Erythroblast (primary cell): ENCODE data around the gene ITGB1BP2.

Experiments
- GATA1 ChIP-seq: IDR thresholded peaks from 2 replicates; pipeline ENCODE4 v1.6.1; 2011; ENCODE audit warnings: low read depth, mild to moderate bottlenecking, control low read depth, low read length, moderate library complexity
- POLR2A ChIP-seq: IDR thresholded peaks from 2 replicates; pipeline ENCODE4 v1.6.1; 2011; ENCODE audit warnings: mild to moderate bottlenecking, low read length

DNA sequence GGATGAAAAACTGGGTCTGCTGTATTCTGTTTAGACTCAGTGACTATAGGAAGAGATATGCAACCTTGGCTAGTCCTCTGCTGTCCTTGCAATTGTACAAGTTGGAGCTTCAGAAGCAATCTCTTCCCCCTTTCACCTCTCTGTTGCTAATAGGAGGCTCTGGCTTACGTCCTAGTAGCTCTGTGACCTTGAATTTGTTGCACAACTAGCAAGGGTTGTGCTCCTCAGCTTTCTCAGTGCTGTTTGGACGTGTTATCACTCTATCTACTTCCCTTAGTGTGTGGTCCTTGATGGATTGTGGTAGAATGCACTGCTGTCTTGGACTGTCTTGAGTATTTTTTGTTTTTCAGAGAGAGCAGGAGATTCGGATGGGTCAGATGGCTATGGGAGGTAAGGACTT is 3.4 kb upstream of the ITGB1BP2 start:
- TF ChIP-seq POLR2A (no peak), GATA1 (no peak)
